HG03432 (cell line): ENCODE data around the gene ASTN2.

ENCODE experiments used
- ATAC-seq: cut with Tn5 transposase; IDR thresholded peaks from one replicate; pipeline ENCODE4 v1.9.1; 2021; ENCODE audit warnings: mild to moderate bottlenecking, moderate library complexity; ENCODE audit not compliant: unreplicated experiment

The ASTN2 gene

GRCh38 chr9:116380496-116380995 lies 1034.3 kb downstream of the ASTN2 start:
- ATAC-seq: no peak

GRCh38 chr9:116379821-116380220 lies 1035.0 kb downstream of the ASTN2 start:
- ATAC-seq: no peak

- no peak for ATAC-seq
These were observed 1036.0 kb downstream of the ASTN2 start for GRCh38 chr9:116378873-116379272.

- no peak for ATAC-seq
These were observed 1037.6 kb downstream of the ASTN2 start for GRCh38 chr9:116377179-116377798.
